ENCODE results near the gene CRX.
"Not testable (repeated sequence)": the region's sequence is repeated elsewhere in the genome, so short reads cannot be mapped to it uniquely, and the experiment has no call there.

The CRX gene

GRCh38 chr19:47861630-47862029 is 39.9 kb downstream of the CRX start:
- DNase-seq: no peak

- peak; percentile 11 for DNase-seq
Observed at GRCh38 chr19:47863514-47863936, 41.8 kb downstream of the CRX start.

- no peak for DNase-seq
Observed at GRCh38 chr19:47865166-47865565, 43.4 kb downstream of the CRX start.

GRCh38 chr19:47878906-47879305 is 57.2 kb downstream of the CRX start:
- DNase-seq: no peak

- DNase-seq: not testable (repeated sequence)
Observed at GRCh38 chr19:47879385-47879784, 57.6 kb downstream of the CRX start.

- DNase-seq: no peak
Observed at GRCh38 chr19:47881757-47882156, 60.0 kb downstream of the CRX start.

- no peak for DNase-seq
Observed at GRCh38 chr19:47882890-47883289, 61.2 kb downstream of the CRX start.

- no peak for DNase-seq
Observed at GRCh38 chr19:47885067-47885463, 63.3 kb downstream of the CRX start.

- no peak for DNase-seq
Observed at GRCh38 chr19:47886010-47886559, 64.3 kb downstream of the CRX start, which contains the start of gene SULT2A1. Gene SULT2A1, minus strand, starts transcription at chr19:47886315. Its CDS starts 58 bp downstream, at chr19:47886257.

- DNase-seq: no peak
Observed at GRCh38 chr19:47890865-47891621, 69.3 kb downstream of the CRX start.

- no peak for DNase-seq
Observed at GRCh38 chr19:47891622-47891922, 69.8 kb downstream of the CRX start.

- no peak for DNase-seq
Observed at GRCh38 chr19:47891923-47892666, 70.4 kb downstream of the CRX start.

Measured in NCI-H1694 treated with DMSO at 0.1 percent for 48 hours (cell line).